Activated T-cell treated with anti-CD3 and anti-CD28 coated beads, Interleukin-2, amount 50 U/mL, for 72 hours (primary cell): Measurements from ENCODE around the gene SGMS1. TPM values are rescaled to one million over a fixed set of nuclear protein-coding genes. Genes with fewer than 3 reads are reported as not detected.

ENCODE experiments used
- ATAC-seq, 2 donors: fragments of 150-1000 bp; cut with Tn5 transposase; replicated peaks in 1 of 2; 2 replicates each; pipeline ENCODE4 v1.10.0; 2021; ENCODE audit warnings: moderate library complexity in 2 of 2, mild to moderate bottlenecking in 1 of 2
- DNase-seq, 2 donors: peaks; one replicate each; pipeline ENCODE4 v3.0.0; 2021 to 2022; ENCODE audit warnings: mixed read lengths in 1 of 2
- H3K27ac Mint-ChIP-seq: one replicate; pipeline ENCODE4 v1.8.0; 2022; ENCODE audit warnings: mild to moderate bottlenecking, moderate library complexity, mixed read lengths
- H3K27me3 Mint-ChIP-seq: one replicate; pipeline ENCODE4 v1.8.0; 2022; ENCODE audit warnings: low read depth, mixed read lengths
- H3K36me3 Mint-ChIP-seq, 2 donors: one replicate each; pipeline ENCODE4 v1.8.0; 2022; ENCODE audit warnings: mixed read lengths in 2 of 2, mild to moderate bottlenecking in 1 of 2; ENCODE audit not compliant: insufficient read depth in 2 of 2
- H3K4me1 Mint-ChIP-seq: one replicate; pipeline ENCODE4 v1.8.0; 2022; ENCODE audit warnings: low read depth, mixed read lengths
- H3K4me3 Mint-ChIP-seq, 2 donors: one replicate each; pipeline ENCODE4 v1.8.0; 2022; ENCODE audit warnings: mild to moderate bottlenecking in 2 of 2, mixed read lengths in 2 of 2, moderate library complexity in 2 of 2
- H3K9me3 Mint-ChIP-seq, 2 donors: one replicate each; pipeline ENCODE4 v1.8.0; 2022; ENCODE audit warnings: mixed read lengths in 2 of 2
- total RNA-seq, 2 donors: library from RNA; stranded (reverse); gene quantifications; one replicate each; pipeline ENCODE4 v1.2.3, GENCODE V29; 2022

SGMS1 gene
- total RNA-seq, 2 donors from 2014 or later, result 8.9 to 9.7 TPM

DNA sequence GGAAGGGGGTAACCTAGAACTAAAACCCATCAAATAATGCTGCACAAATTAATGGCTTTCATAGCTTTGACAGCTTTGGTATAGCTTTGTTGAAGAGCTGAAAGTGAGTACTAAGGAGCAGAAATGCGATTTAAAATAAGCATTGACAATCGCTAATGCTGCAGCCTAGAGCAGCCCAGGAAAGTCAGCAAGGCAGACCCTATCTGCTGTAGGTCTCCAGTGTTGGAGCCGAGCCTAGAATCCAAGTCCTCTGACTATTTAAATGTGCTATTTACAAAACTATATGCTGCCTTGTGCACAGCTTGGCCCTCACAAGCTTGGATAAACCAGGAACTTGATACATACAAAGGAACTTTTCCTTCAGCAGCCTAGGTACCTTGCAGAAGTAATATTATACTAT, 307.6 kb downstream of the SGMS1 start:
- H3K4me3 Mint-ChIP-seq, result no peak overlapping the region
- no peaks in the 10 kb centered on the region for H3K27me3 Mint-ChIP-seq
- ATAC-seq (no peak), DNase-seq (no peak)
- no peaks in the 10 kb centered on the region for H3K9me3 Mint-ChIP-seq
- H3K4me1 Mint-ChIP-seq, result peaks cover 12% of the 10 kb centered on the region
- no peak overlapping the region for H3K27ac Mint-ChIP-seq
- H3K36me3 Mint-ChIP-seq, result peaks cover 2% of the 10 kb centered on the region in 2 donors

- Mint-ChIP-seq H3K4me3 (no peak overlapping the region), H3K27ac (no peak overlapping the region), H3K36me3 (peaks cover 2% of the 10 kb centered on the region in 2 donors)
These were observed 308.3 kb downstream of the SGMS1 start for GRCh38 chr10:50315424-50315823.

DNA sequence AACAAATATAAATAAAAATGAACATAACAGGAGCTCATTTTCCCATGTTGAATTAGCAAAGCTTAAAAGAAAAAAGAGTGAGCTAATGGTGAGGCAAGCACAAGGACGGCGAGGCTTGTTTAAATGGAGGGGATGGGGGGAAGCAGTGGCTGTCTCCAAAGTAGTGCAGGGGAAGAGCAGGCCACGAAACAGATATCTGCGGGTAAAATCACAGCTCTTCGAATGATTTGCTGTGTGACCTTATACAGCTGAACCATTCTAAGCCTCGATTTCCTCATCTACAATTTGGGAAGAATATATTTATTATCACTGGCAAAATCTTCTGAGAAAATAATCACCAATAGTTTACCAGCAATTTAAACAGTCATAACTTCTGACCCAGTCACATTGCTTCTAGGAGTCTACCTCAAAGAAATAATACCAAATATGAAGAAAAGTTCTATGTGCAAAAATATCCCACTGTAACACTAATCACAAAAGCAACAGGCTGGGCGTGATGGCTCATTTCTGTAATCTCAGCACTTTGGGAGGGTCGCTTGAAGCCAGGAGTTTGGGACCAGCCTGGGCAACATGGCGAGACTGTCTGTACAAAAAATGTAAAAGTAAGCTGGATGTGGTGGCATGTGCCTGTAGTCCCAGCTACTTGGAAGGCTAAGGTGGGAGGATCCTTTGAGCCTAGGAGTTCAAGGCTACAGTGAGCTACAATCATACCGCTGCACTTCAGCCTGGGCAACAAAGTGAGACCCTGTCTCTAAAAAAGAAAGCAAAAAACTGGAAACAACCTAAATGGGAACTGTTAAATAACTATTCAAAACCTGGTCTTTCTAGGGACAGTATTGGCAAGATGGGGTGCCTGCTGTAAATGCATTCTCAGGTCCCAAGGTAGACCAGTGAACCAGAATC, 309.3 kb downstream of the SGMS1 start:
- Mint-ChIP-seq H3K27ac (no peak overlapping the region), H3K27me3 (no peaks in the 10 kb centered on the region), H3K36me3 (peaks cover 0 to 2% of the 10 kb centered on the region in 2 donors), H3K4me1 (peaks cover 12% of the 10 kb centered on the region), H3K9me3 (no peaks in the 10 kb centered on the region), H3K4me3 (no peak overlapping the region)
- ATAC-seq (no peak), DNase-seq (no peak)

More at GRCh38 chr10:50315424-50315823, 308.3 kb downstream of the SGMS1 start:
- peaks cover 12% of the 10 kb centered on the region for H3K4me1 Mint-ChIP-seq
- DNase-seq (no peak), ATAC-seq (no peak)
- no peaks in the 10 kb centered on the region for H3K27me3 Mint-ChIP-seq
- H3K9me3 Mint-ChIP-seq, result no peaks in the 10 kb centered on the region

- Mint-ChIP-seq H3K36me3 (peaks cover 0 to 2% of the 10 kb centered on the region in 2 donors), H3K4me3 (no peak overlapping the region), H3K9me3 (no peaks in the 10 kb centered on the region), H3K27ac (no peak overlapping the region), H3K4me1 (peaks cover 12% of the 10 kb centered on the region), H3K27me3 (no peaks in the 10 kb centered on the region)
- no peak for DNase-seq
- ATAC-seq, result peak in 1 of 2 donors; percentile 68
These were observed 311.0 kb downstream of the SGMS1 start for GRCh38 chr10:50312464-50313437.

DNA sequence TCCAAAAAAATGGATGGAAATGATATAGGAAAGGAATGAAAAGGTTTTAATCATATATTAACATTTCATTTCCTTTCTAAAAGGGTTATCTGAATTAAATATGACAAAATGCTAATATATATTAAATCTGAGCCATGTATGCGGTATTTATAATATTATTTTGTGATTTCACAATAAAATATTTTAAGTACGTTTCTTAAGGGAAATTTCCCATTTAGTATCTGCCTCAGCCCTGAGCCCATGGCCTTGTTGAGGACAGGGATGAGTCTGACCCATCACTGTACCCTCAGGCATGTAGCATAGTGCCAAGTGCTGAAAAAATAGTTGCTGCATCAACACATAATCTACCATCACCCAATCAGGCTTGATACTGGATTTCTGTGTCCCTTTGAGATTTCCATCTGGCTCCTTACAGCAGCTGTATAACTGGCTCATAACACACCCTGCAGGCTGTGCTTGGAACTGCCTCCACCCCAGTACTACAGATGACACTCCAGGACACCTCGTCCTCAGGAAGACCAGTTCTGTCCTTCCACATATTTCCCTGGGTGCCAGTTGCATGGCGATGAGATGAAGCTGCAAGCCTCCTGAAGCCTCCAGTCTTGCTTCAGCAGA, 313.1 kb downstream of the SGMS1 start:
- ATAC-seq (peak in 1 of 2 donors; percentile 59), DNase-seq (peak; percentile 15 to 25)
- Mint-ChIP-seq H3K36me3 (peaks cover 0 to 2% of the 10 kb centered on the region in 2 donors), H3K27me3 (no peaks in the 10 kb centered on the region), H3K27ac (no peak overlapping the region), H3K9me3 (no peaks in the 10 kb centered on the region), H3K4me1 (peaks cover 11% of the 10 kb centered on the region), H3K4me3 (no peak overlapping the region)

DNA sequence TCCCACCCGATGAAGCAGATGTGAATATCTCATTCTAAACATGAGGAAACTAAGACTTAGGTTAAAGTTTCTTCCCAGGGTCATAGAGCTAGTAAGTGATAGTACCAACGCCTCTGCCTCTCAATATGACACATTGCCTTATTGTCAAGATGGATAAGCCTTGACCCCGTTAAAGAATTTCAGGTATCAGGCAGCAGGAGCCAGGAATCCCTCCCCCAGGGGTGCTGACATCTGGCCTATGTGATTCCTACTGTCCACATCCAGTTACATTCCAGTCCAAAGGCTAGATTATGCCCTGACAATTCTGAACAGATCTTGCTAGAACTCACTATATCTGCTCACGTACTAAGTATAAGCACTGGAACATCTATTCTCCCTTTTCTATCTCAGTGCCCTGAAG, 314.4 kb downstream of the SGMS1 start:
- Mint-ChIP-seq H3K9me3 (no peaks in the 10 kb centered on the region), H3K36me3 (peaks cover 0 to 2% of the 10 kb centered on the region in 2 donors), H3K4me1 (peaks cover 6% of the 10 kb centered on the region), H3K27ac (no peak overlapping the region), H3K4me3 (no peak overlapping the region), H3K27me3 (no peaks in the 10 kb centered on the region)
- DNase-seq (no peak), ATAC-seq (no peak)

DNA sequence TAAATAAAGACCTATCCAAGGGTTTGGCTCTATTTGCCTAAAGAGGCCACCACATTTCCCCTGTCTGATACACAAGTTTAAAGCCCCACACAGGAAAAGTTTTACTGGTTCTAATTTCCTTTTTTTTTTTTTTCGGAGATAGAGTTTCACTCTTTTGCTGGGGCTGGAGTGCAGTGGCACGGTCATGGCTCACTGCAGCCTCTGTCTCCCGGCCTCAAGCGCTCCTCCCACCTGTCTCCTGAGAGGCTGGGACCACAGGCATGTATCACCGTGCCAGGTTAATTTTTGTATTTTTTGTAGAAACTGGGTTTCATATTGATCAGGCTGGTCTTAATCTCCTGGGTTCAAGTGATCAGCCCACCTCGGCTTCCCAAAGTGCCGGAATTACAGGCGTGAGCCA, 319.1 kb downstream of the SGMS1 start:
- Mint-ChIP-seq H3K4me1 (no peaks in the 10 kb centered on the region), H3K4me3 (no peak overlapping the region)
- DNase-seq, result no peak

GRCh38 chr10:50299948-50300669, 323.6 kb downstream of the SGMS1 start:
- Mint-ChIP-seq H3K27ac (no peak overlapping the region), H3K27me3 (no peaks in the 10 kb centered on the region), H3K4me1 (no peaks in the 10 kb centered on the region), H3K9me3 (peaks cover 3 to 4% of the 10 kb centered on the region in 2 donors), H3K36me3 (peaks cover 2 to 3% of the 10 kb centered on the region in 2 donors), H3K4me3 (no peak overlapping the region)
- no peak for DNase-seq
- ATAC-seq, result no peak

More for the DNA sequence above, 319.1 kb downstream of the SGMS1 start:
- Mint-ChIP-seq H3K36me3 (no peaks in the 10 kb centered on the region), H3K27ac (no peak overlapping the region), H3K9me3 (no peaks in the 10 kb centered on the region), H3K27me3 (no peaks in the 10 kb centered on the region)
- no peak for ATAC-seq

GRCh38 chr10:50295367-50295766, 328.4 kb downstream of the SGMS1 start:
- ATAC-seq (no peak), DNase-seq (no peak)
- H3K9me3 Mint-ChIP-seq, result peaks cover 3 to 4% of the 10 kb centered on the region in 2 donors
- peaks cover 2 to 3% of the 10 kb centered on the region in 2 donors for H3K36me3 Mint-ChIP-seq
- H3K27me3 Mint-ChIP-seq, result no peaks in the 10 kb centered on the region
- no peaks in the 10 kb centered on the region for H3K4me1 Mint-ChIP-seq
- H3K27ac Mint-ChIP-seq, result no peak overlapping the region
- no peak overlapping the region for H3K4me3 Mint-ChIP-seq

DNA sequence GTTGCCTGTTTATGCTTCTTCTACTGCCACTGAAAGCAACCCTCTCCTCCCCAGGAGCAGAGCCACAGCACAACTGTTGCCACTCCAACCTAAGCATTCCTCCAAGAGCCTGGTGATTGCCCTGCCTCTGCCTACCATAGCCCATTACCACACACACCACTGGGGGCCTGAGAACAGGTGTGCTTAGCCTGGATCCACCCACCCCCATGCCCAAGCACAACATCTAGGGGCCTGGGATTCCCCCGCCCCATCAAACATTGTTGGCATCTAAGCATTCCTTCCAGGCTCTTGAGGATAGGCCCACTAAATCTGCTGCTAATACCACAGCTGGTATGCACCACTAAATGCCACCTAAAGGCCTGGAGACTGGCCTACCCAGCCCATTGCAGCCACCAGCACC, 329.2 kb downstream of the SGMS1 start:
- Mint-ChIP-seq H3K4me3 (no peak overlapping the region), H3K27me3 (no peaks in the 10 kb centered on the region), H3K27ac (no peak overlapping the region), H3K4me1 (no peaks in the 10 kb centered on the region), H3K36me3 (peaks cover 2 to 3% of the 10 kb centered on the region in 2 donors), H3K9me3 (peaks cover 3 to 4% of the 10 kb centered on the region in 2 donors)
- DNase-seq, result no peak
- ATAC-seq, result no peak

GRCh38 chr10:50293513-50294313, 330.0 kb downstream of the SGMS1 start:
- Mint-ChIP-seq H3K36me3 (peaks cover 2 to 3% of the 10 kb centered on the region in 2 donors), H3K4me3 (no peak overlapping the region), H3K27ac (no peak overlapping the region), H3K9me3 (peaks cover 3 to 4% of the 10 kb centered on the region in 2 donors), H3K4me1 (no peaks in the 10 kb centered on the region), H3K27me3 (no peaks in the 10 kb centered on the region)
- DNase-seq (no peak), ATAC-seq (no peak)
